Testis (tissue), 5 donors: ENCODE data around the gene ZNF547. TPM values are rescaled to one million over a fixed set of nuclear protein-coding genes. Genes with fewer than 3 reads are reported as not detected.

Experiments used
- DNase-seq: peaks from one replicate; pipeline ENCODE4 v3.0.0-alpha.2; 2019
- H3K27ac ChIP-seq, 2 donors: fragments of 200-600 bp; sonication (generic); one replicate each; pipeline ENCODE4 v1.5.1; 2019
- H3K27me3 ChIP-seq: fragments of 200-600 bp; sonication (generic); one replicate; pipeline ENCODE4 v1.5.1; 2019
- H3K36me3 ChIP-seq: fragments of 200-600 bp; sonication (generic); one replicate; pipeline ENCODE4 v1.5.1; 2017; ENCODE audit warnings: low read depth; ENCODE audit errors: missing control alignments
- H3K4me1 ChIP-seq: fragments of 200-600 bp; sonication (generic); one replicate; pipeline ENCODE4 v1.5.1; 2019
- H3K4me3 ChIP-seq, 2 donors: fragments of 200-600 bp; sonication (generic); one replicate each; pipeline ENCODE4 v1.5.1; 2017 to 2019
- H3K9me3 ChIP-seq: fragments of 200-600 bp; sonication (generic); one replicate; pipeline ENCODE4 v1.5.1; 2017
- CTCF ChIP-seq, 3 experiments: fragments of 450-650 bp in 2 of 3; fragments of 200-600 bp in 1 of 3; sonication (generic) in 1 of 3; IDR thresholded peaks; one replicate each; pipeline ENCODE4 v1.5.1; 2016 to 2019; ENCODE audit warnings: antibody characterized with exemption in 3 of 3, mild to moderate bottlenecking in 2 of 3, moderate library complexity in 1 of 3
- POLR2A ChIP-seq: fragments of 450-650 bp; IDR thresholded peaks from one replicate; pipeline ENCODE4 v1.6.1; 2017; ENCODE audit warnings: antibody characterized with exemption, mild to moderate bottlenecking, moderate library complexity
- WGBS, 2 donors: methylation state at CpG; one replicate each; pipeline ENCODE4 v1.1.5; 2018; 5-methylcytosine and 5-hydroxymethylcytosine counted together
- intact Hi-C: fragments of 100-400 bp; cut with DNase I; formaldehyde crosslinking; loops from one replicate; pipeline ENCODE4 v1.15.1; 2023; ENCODE audit warnings: low total_unique reads
- long read RNA-seq, 2 donors: transcript quantifications; one replicate each; lab custom pipeline, GENCODE V29; 2026
- polyA plus RNA-seq: library from polyadenylated mRNA; stranded (reverse); fragments of 350-450 nt; fragmentation: Illumina TruSeq; extraction: RNeasy Lipid Tissue Mini Kit (QIAGEN cat#74804); gene quantifications from one replicate; pipeline ENCODE4 v1.2.3, GENCODE V29; 2014; ENCODE audit warnings: low read depth, low replicate concordance; ENCODE audit not compliant: insufficient read depth
- total RNA-seq, 2 donors: library from RNA; depleted of rRNA; stranded (reverse); fragments of >200 nt; gene quantifications; one replicate each; pipeline ENCODE4 v1.2.3, GENCODE V29; 2016

The ZNF547 gene
- total RNA-seq (10 to 100 TPM in 1 of 2 donors, 1 to 10 TPM in 1; 7.8 to 11.8 TPM), polyA plus RNA-seq (4.7 TPM)
- long read RNA-seq, donor 1, partial matches to known transcripts: 0 of 2 reads
- long read RNA-seq, donor 1, other reads (novel, unspliced or antisense): 0 of 2 reads
- long read RNA-seq, donor 2, partial matches to known transcripts: 0 of 1 reads
- long read RNA-seq, donor 2, other reads (novel, unspliced or antisense): 0 of 1 reads

GRCh38 chr19:57362997-57363687 lies at the start of gene ZNF547, which contains the start of gene TRAPPC2B:
TSS of gene ZNF547 (plus strand) at chr19:57363551. CDS start at chr19:57368556, 5,005 bp downstream.
TSS of gene TRAPPC2B (plus strand) at chr19:57363551. CDS start at chr19:57364834, 1,283 bp downstream.
- TF ChIP-seq POLR2A (no peak), CTCF (IDR thresholded peaks at IDR 0.05) (peak in 1 of 3 experiments; percentile 39)
- DNase-seq: peak; percentile 100
- H3K4me3 ChIP-seq: peak within 1 kb of the TSS; percentile 74 to 98
- intact Hi-C loops: no loop called here
- 1 to 2% methylated on average over 22 to 46 of the region's 47 CpGs for WGBS, 2 donors
- H3K27ac ChIP-seq: peak within 1 kb of the TSS; percentile 91 to 96
- H3K27me3 ChIP-seq: no peaks in the 10 kb centered on the region
- H3K36me3 ChIP-seq: no peaks in the 10 kb centered on the region
- no peaks in the 10 kb centered on the region for H3K9me3 ChIP-seq
- H3K4me1 ChIP-seq: peaks cover 13% of the 10 kb centered on the region

DNA sequence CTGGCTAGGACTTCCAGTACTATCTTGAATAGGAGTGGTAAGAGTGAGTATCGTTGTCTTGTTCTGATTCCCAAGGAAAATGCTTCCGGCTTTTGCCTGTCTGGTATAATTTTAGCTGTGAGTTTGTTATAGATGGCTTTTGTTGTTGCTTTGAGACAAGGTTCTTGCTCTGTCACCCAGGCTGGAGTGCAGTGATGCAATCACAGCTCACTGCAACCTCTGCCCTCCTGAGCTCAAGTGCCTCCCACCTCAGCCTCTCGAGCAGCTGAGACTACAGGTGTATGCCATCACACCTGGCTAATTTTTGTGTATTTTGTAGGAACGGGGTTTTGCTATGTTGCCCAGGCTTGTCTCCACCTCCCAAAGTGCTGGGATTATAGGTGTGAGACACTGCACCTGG lies 49.2 kb upstream of the ZNF547 start:
- Histone ChIP-seq H3K27ac (no peak overlapping the region), H3K4me1 (no peaks in the 10 kb centered on the region), H3K36me3 (no peaks in the 10 kb centered on the region), H3K9me3 (no peaks in the 10 kb centered on the region), H3K27me3 (no peaks in the 10 kb centered on the region), H3K4me3 (no peak overlapping the region)
- TF ChIP-seq CTCF (IDR thresholded peaks at IDR 0.05): no peak
- no peak for TF ChIP-seq POLR2A
- DNase-seq: no peak
- WGBS, 2 donors: 78 to 82% methylated on average over 4 of the region's 4 CpGs
- intact Hi-C loops: no loop called here

DNA sequence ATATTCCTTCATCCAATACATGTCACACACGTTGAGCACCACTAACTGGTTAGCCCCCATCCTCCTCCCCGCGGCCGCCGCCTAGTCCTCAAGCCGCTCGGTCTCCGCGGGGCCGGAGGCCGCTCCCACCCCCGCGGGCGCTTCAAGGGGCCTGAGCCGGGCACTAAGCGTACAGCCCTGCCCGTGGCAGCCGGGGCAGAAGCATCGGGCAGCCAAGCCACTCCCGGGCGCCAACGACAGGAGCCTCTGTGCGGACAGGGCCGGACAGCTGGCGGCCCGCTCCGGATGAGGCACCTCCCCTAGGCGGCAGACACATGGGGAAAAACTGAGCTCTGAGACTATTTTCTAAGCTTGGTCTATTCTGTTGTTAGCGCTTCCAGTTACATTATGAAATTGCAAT lies 45.8 kb upstream of the ZNF547 start:
- intact Hi-C loops: no loop called here
- no peak overlapping the region for H3K27ac ChIP-seq
- H3K36me3 ChIP-seq: no peaks in the 10 kb centered on the region
- 1 to 6% methylated on average over 21 to 29 of the region's 29 CpGs for WGBS, 2 donors
- no peaks in the 10 kb centered on the region for H3K27me3 ChIP-seq
- DNase-seq: no peak
- H3K9me3 ChIP-seq: no peaks in the 10 kb centered on the region
- TF ChIP-seq POLR2A (no peak), CTCF (IDR thresholded peaks at IDR 0.05) (no peak)
- H3K4me3 ChIP-seq: no peak overlapping the region
- H3K4me1 ChIP-seq: peaks cover 7% of the 10 kb centered on the region

DNA sequence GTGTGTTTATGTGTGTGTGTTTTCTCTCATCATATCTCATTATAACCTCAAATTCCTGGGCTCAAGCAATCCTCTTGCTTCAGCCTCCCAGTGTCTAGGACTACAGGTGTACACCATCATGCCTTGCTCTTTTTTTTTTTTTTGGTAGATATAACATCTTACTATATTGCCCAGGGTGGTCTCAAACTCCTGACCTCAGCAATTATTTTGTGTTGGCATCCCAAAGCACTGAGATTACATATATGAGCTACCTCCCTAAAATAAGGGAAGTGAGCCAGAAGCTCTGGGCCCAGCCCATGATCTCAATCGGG lies 43.5 kb upstream of the ZNF547 start:
- Histone ChIP-seq H3K36me3 (no peaks in the 10 kb centered on the region), H3K27ac (peak overlapping the region; percentile 83 to 90), H3K4me3 (peak overlapping the region; percentile 91 to 94), H3K4me1 (peaks cover 7% of the 10 kb centered on the region), H3K9me3 (no peaks in the 10 kb centered on the region), H3K27me3 (no peaks in the 10 kb centered on the region)
- TF ChIP-seq CTCF (IDR thresholded peaks at IDR 0.05) (no peak), POLR2A (no peak)
- intact Hi-C loops: no loop called here
- no peak for DNase-seq
- WGBS, 2 donors: 0% methylated on average over 1 of the region's 1 CpG
